ENCODE measurements around the gene UNC5C. TPM values are rescaled to one million over a fixed set of nuclear protein-coding genes. Genes with fewer than 3 reads are reported as not detected.

UNC5C gene
- total and polyA plus RNA-seq, 2 of the 4 experiments (the other 2 are of a cell fraction) = under 0.01 TPM

DNA sequence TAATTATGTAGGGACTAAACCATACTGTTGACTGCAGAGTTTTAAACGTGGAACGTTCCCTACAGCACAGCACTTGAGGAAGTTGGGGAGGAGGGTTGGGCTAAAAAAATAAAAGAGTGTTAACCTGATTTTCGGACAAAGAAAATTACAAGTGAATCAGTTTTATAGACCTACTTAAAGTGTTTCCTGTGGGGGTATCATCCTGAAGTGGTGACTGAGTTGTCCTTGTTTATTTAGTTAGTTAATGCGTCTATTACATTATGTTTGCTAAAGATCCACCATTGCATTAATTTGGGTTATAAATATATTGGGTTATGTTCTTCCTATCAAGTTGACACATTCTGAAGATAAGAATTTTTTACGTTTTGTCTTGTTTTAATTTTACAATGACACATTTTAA is 14.7 kb downstream of the UNC5C start:
- Histone ChIP-seq H2AFZ (replicated peaks; ENCODE audit: low read length, poor library complexity) (no peak overlapping the region), H3K9me1 (ENCODE audit: insufficient read depth, low read length) (no peaks in the 10 kb centered on the region), H3K9me3 (ENCODE audit: control insufficient read depth, insufficient read depth, low read length) (no peaks in the 10 kb centered on the region), H3K4me3 (ENCODE audit: insufficient read depth, low read depth, low read length) (no peak overlapping the region), H3K18ac (ENCODE audit: low read depth, low read length) (no peak overlapping the region), H3K56ac (ENCODE audit: extremely low read depth, insufficient read depth, low read length) (no peak overlapping the region), H2BK20ac (ENCODE audit: low read depth, low read length) (no peak overlapping the region), H3K4me1 (ENCODE audit: control insufficient read depth, insufficient read depth, low read length) (no peaks in the 10 kb centered on the region), H4K8ac (ENCODE audit: low read depth in 2 of 2, low read length in 2 of 2) (no peak overlapping the region), H3K79me1 (ENCODE audit: low read depth in 1 of 2, low read length in 2 of 2) (no peaks in the 10 kb centered on the region), H3K9ac (ENCODE audit: low read depth, low read length) (no peak overlapping the region), H3K27ac (ENCODE audit: insufficient read depth, low read length) (no peak overlapping the region), H3K36me3 (ENCODE audit: control insufficient read depth, insufficient read depth, low read length) (no peaks in the 10 kb centered on the region), H4K5ac (ENCODE audit: low read depth, low read length) (no peak overlapping the region), H2BK15ac (ENCODE audit: low read depth, low read length) (no peak overlapping the region), H2BK5ac (ENCODE audit: low read depth, low read length, poor library complexity, severe bottlenecking) (no peak overlapping the region), H3K27me3 (ENCODE audit: control insufficient read depth, insufficient read depth, low read length) (no peaks in the 10 kb centered on the region), H4K91ac (ENCODE audit: insufficient read depth, low read depth, low read length) (no peak overlapping the region), H2AK9ac (replicated peaks; ENCODE audit: low read depth, low read length, poor library complexity) (no peak overlapping the region), H2AK5ac (ENCODE audit: low read depth, low read length) (no peak overlapping the region), H3K14ac (replicated peaks; ENCODE audit: low read depth, low read length) (no peak overlapping the region), H3K4me2 (ENCODE audit: low read depth, low read length) (no peak overlapping the region), H4K20me1 (ENCODE audit: insufficient read depth, low read length) (no peaks in the 10 kb centered on the region), H3K4ac (ENCODE audit: low read depth, low read length) (no peak overlapping the region), H2BK120ac (ENCODE audit: low read depth, low read length) (no peak overlapping the region), H3K23ac (ENCODE audit: low read depth, low read length) (no peak overlapping the region)
- no peak for ATAC-seq (ENCODE audit: low read depth)
- POLR2A ChIA-PET (ENCODE audit: unreplicated experiment) = no interaction called here
- CTCF ChIA-PET = no interaction called here
- no peak for DNase-seq
- BruUV-seq (replicated peaks) = no TSS peak
- intact Hi-C loops (cut with micrococcal nuclease) = no loop called here
- dilution Hi-C loops (cut with HindIII; ENCODE audit: low sequenced_read_pairs, unreplicated experiment) = no loop called here
- in situ Hi-C loops (cut with MboI; ENCODE audit: low sequenced_read_pairs) = no loop called here
- 100% methylated on average over 1 of the region's 5 CpGs; no CpG with 5 or more reads in 1 of the 2 experiments for WGBS, 2 experiments (ENCODE audit: extremely low coverage in 2 of 2, insufficient read length in 1 of 2)
- TF ChIP-seq SMC3 (IDR thresholded peaks at IDR 0.05; ENCODE audit: low read depth, low read length) (no peak), CHD1 (IDR thresholded peaks at IDR 0.05; ENCODE audit: low read depth, low read length) (no peak), ELK1 (IDR thresholded peaks at IDR 0.05; ENCODE audit: borderline replicate concordance, low read depth, low read length) (no peak), CTCF (conservative IDR thresholded peaks at IDR 0.05; ENCODE audit: low read depth, low read length) (no peak), BHLHE40 (IDR thresholded peaks at IDR 0.05; ENCODE audit: low read depth, low read length) (no peak), RFX5 (IDR thresholded peaks at IDR 0.05; ENCODE audit: low read depth, low read length) (no peak), MAFK (IDR thresholded peaks at IDR 0.05; ENCODE audit: low read depth, low read length) (no peak), RCOR1 (IDR thresholded peaks at IDR 0.05; ENCODE audit: insufficient replicate concordance, low read length) (no peak), MXI1 (IDR thresholded peaks at IDR 0.05; ENCODE audit: borderline replicate concordance, low read depth, low read length) (no peak), NFE2L2 (IDR thresholded peaks at IDR 0.05; ENCODE audit: low read depth, low read length) (no peak), CEBPB (IDR thresholded peaks at IDR 0.05; ENCODE audit: low read depth, low read length) (no peak), POLR2A (IDR thresholded peaks at IDR 0.05; ENCODE audit: low read depth, low read length) (no peak), MAZ (IDR thresholded peaks at IDR 0.05; ENCODE audit: borderline replicate concordance, low read depth, low read length) (no peak), FOS (IDR thresholded peaks at IDR 0.05; ENCODE audit: low read depth, low read length) (no peak), RAD21 (IDR thresholded peaks at IDR 0.05; ENCODE audit: low read length) (no peak)
- TF ChIP-seq, protein P1, sequence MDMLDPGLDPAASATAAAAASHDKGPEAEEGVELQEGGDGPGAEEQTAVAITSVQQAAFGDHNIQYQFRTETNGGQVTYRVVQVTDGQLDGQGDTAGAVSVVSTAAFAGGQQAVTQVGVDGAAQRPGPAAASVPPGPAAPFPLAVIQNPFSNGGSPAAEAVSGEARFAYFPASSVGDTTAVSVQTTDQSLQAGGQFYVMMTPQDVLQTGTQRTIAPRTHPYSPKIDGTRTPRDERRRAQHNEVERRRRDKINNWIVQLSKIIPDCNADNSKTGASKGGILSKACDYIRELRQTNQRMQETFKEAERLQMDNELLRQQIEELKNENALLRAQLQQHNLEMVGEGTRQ (IDR thresholded peaks at IDR 0.05; ENCODE audit: low read depth, low read length) = no peak
